Medulla oblongata (tissue), 1 donor: Measurements from ENCODE around the gene ANXA5.
"Not testable (repeated sequence)": the region's sequence is repeated elsewhere in the genome, so short reads cannot be mapped to it uniquely, and the experiment has no call there.

Experiments used
- DNase-seq: peaks from one replicate; pipeline ENCODE4 v3.0.0-alpha.2; 2015; ENCODE audit errors: extremely low spot score

ANXA5 gene

GRCh38 chr4:121679267-121679666, 17.5 kb downstream of the ANXA5 start:
- no peak for DNase-seq

DNA sequence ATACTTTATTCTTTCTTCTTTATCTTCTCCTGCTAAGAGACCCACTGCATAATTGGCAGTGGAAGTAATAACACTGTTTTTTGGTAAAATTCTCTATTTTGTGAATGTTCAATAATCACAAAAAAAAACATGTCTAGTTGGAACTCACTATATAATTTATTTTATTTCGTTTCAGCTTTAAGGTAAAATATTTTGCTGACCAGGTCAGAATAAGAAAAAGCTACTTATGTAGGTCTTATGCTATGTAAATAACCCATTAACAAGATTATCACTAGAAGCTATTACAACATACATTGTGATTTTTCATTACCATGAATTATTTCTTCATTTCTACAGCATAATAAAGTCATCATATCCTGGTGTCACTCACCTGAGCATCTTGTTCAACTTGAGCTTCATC, 19.3 kb downstream of the ANXA5 start:
- no peak for DNase-seq

- no peak for DNase-seq
Measured at GRCh38 chr4:121676345-121677075, 20.3 kb downstream of the ANXA5 start.

DNA sequence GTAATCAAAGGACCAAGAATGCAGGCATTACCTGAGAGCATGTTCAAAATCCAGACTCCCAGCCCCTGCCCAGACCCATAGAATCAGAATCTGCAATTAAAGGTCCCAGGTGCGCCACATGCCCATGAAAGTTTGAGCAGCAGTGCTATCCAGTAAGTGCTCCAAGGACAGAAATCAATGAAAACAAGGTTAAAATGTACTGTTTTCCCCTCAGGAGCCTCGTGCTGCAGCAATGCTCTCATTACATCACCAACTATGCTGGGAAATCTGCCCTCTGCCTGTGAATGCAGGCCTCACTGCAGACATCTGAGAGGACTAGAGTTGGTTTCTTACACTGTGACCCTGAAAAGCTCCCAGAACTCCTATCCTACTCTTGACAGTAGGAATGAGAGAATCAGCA, 21.1 kb downstream of the ANXA5 start:
- DNase-seq = peak; percentile 34

DNA sequence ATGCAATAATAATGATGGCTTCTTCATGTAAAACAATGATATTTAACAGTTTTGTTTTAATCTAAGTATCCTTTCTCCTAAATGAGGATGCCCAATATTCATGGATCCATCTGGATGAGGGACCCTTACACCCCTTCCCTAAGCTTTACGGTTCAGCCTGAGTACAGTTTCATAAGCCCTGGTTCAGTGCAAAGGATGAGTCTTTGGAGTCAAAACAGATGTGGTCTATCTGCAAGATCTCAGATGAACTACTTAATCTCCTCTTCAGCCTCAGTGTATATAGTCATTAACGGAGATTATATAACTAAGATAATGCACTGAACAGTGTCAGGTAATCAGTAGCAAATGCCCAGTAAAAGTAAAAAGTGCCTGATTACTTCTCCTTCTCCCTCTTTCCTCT, 22.1 kb downstream of the ANXA5 start:
- no peak for DNase-seq

DNA sequence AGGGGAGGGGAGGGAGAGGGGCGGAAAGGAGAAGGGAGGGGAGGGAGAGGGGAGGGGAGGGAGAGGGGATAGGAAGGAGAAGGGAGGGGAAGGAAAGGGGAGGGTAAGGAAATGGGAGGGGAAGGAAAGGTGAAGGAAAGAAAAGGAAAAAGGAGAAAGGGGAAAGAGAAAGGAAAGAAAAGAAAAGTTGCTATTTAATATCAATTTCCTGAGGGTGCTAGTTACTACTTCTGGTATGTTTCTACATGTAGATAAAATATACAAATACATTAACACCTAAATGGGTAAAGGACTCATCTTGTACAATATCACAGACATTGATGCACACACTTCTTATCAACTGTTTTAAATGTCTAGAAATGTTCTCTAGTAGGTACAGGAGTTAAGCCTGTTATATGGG, 22.6 kb downstream of the ANXA5 start:
- DNase-seq = no peak

DNA sequence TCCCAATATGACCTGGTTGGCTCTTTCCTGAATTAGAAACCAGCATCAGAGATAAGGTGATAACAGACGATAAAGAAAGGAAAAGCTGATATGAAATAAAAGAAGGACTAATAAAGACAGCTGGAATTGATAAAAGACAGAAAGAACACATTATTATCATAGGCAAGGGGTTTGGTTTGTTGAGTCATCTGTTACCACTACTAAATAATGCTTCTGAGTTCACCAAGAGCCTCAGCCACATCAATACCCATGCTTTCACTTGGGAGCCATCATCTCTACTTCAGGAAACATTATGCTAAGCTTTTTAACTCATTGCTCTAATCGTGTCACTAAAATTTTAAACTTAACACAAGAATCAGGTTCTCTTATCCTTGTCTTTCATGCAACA, 27.6 kb downstream of the ANXA5 start:
- DNase-seq = no peak

DNA sequence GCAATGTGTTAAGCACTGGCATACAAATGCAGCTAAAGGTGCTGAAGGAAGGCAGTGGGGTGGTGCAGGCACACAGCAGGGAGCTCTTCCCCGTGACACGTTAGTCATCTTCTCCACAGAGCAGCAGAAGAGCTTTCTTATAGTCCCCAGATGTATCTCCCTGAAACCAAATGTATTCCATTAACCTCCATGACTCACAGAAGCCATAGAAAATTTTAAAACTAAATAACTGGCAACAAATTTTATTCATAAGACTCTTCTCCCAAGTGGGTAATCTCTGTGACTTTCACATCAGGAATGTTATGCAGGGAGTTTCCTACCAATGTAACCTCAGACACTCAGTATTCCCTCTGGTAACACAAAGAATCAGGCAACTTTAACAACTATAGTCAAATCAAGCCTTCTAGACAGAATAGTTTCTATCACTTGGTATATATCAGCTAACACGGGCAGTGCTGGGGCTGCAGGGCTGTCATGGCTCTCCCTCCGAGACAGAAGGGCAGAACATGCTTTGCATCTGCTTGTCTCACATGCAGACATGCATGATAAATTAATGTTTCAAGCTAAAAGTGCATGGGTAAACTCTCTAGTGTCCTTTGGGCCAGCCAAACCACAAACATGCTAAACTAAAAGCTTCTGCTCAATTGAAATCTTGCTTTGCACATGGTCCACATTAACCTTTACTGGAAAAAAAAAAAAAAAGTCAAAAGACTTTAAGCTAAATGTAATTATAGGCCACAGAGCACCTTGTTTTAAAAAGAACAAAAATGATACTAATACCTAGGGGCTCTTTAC, 28.2 kb downstream of the ANXA5 start:
- DNase-seq = no peak

GRCh38 chr4:121666091-121666679, 30.6 kb downstream of the ANXA5 start:
- DNase-seq = peak; percentile 38

DNA sequence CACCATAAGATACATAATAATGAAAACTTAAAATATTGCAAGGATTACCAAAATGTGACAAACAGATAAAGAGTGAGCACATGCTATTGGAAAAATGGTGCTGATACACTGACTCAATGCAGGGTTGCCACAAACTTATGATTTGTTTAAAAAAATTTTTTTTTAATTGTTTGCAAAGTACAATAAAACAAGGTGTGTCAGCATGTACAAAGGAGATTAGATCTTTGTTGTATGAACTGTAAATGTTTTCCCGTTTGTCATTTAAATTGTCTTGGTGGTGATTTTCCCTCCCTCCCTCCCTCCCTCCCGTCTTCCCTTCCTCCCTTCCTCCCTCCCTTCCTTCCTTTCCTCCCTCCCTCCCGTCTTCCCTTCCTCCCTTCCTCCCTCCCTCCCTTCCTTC, 31.4 kb downstream of the ANXA5 start:
- no peak for DNase-seq

GRCh38 chr4:121662225-121662624, 34.6 kb downstream of the ANXA5 start:
- no peak for DNase-seq

- not testable (repeated sequence) for DNase-seq
Measured at GRCh38 chr4:121660175-121660933, 36.4 kb downstream of the ANXA5 start.

GRCh38 chr4:121658125-121658524, 38.7 kb downstream of the ANXA5 start:
- no peak for DNase-seq

- DNase-seq = peak; percentile 62
Measured at GRCh38 chr4:121656269-121656641, 40.5 kb downstream of the ANXA5 start.

DNA sequence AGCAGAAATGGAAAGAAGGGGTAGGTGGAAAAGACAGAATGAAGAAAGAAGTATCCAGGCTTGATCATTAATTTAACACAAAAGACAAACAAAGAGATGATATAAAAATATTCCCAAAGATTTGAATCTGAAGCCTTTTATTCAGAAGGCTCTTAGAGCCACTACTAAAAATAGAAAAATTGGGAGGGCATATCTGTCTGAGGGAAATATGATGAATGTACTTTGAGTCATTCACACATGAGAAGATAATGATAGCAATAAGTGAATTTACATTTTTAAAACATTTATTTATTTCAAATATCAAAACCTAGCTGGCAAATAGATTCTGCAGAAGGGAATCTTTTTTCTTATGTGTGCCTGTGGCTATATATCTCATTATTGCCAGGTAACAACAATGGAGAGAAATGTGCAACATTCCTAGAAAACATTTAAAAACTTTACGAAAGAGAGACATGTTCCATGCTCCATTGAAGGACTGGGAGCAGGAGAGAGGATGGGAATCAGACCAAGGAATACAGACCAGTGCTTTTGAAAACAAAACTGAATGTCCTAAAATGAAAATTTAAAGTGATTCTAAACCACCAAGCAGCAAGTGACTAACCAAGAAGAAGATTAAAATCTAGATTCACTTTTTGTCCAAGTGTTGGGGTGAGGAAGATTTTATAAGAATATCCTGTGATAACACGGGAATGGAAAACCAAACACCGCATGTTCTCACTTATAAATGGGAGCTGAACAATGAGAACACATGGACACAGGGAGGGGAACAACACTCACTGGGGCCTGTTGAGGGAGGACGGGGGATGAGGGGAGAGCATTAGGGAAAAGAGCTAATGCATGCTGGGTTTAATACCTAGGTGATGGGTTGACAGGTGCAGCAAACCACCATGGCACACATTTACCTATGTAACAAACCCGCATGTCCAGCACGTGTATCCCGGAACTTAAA, 41.2 kb downstream of the ANXA5 start:
- DNase-seq = no peak

DNA sequence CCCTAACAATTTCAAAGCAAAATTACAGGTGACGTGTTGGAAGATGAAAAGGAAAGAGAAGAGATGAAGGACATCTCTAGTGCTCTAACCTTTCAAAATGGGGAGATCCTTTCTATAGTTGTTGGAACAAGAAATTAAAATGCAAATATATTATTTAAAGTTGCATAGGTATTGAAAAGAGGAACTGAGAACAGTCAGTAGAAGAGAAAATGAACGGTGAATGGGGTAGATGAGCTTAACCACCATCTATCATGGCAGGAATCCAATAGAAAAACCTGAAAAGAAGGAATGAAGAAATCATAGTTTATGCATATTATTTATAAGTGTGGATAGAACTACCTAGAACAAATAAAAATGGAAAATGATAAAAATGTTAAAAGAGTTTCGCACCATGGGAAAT, 42.0 kb downstream of the ANXA5 start:
- no peak for DNase-seq

GRCh38 chr4:121653986-121654385, 42.8 kb downstream of the ANXA5 start:
- DNase-seq = no peak

DNA sequence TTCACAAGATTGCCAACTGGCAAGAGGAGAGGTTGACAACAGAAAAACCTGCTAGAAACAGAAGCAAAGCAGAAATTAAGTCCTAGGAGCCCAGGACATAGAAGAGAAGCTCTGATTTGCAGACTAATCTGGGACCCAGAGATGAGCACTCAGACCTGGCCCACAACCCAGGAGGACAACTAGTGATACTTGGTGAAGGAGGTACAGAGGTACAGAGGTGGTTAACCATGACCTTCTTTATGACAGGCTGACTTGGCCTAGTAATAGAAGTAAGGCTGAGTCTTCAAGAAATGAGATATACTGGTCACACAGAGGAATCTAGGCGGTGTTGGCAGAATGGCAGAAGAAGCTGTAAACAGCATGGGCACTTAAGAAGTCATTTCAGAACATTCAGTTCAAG, 43.6 kb downstream of the ANXA5 start:
- DNase-seq = no peak

- DNase-seq = no peak
Measured at GRCh38 chr4:121651597-121651996, 45.2 kb downstream of the ANXA5 start.

GRCh38 chr4:121650741-121651140, 46.0 kb downstream of the ANXA5 start:
- no peak for DNase-seq

GRCh38 chr4:121648516-121648915, 48.3 kb downstream of the ANXA5 start:
- DNase-seq = no peak
